DOHH2 (cell line): ENCODE data around the gene FBXO36.

Experiments used
- CTCF ChIP-seq: fragments of 200-600 bp; sonication (generic); IDR thresholded peaks from one replicate; pipeline ENCODE4 v1.5.1; 2014; ENCODE audit warnings: antibody characterized with exemption, mild to moderate bottlenecking, low read depth, low read length; ENCODE audit not compliant: poor library complexity, severe bottlenecking
- EZH2phosphoT487 ChIP-seq: fragments of 200-600 bp; sonication (generic); IDR thresholded peaks from 2 replicates; pipeline ENCODE4 v1.6.1; 2017; ENCODE audit warnings: borderline replicate concordance, mild to moderate bottlenecking, antibody characterized with exemption, low read length, moderate library complexity, mixed read lengths

- TF ChIP-seq EZH2phosphoT487 (no peak), CTCF (no peak)
Observed at GRCh38 chr2:229875549-229875948, 46.8 kb upstream of the FBXO36 start.
